Activated CD8-positive, alpha-beta memory T cell treated with anti-CD3 and anti-CD28 coated beads for 48 hours (primary cell): Measurements from ENCODE around the gene IFNLR1.

Experiments used
- DNase-seq, 3 experiments: peaks; one replicate each; pipeline ENCODE4 v3.0.0-alpha.2; 2020; ENCODE audit warnings: low read depth in 2 of 3, low spot score in 2 of 3

IFNLR1 gene

GRCh38 chr1:24178407-24178806 lies 8.7 kb downstream of the IFNLR1 start:
- no peak for DNase-seq

- DNase-seq, result no peak
Measured at GRCh38 chr1:24177161-24177560, 9.9 kb downstream of the IFNLR1 start.

GRCh38 chr1:24175033-24175755 lies 11.9 kb downstream of the IFNLR1 start:
- DNase-seq, result no peak

- DNase-seq, result no peak
Measured at GRCh38 chr1:24173638-24174575, 13.2 kb downstream of the IFNLR1 start.

GRCh38 chr1:24172598-24172997 lies 14.5 kb downstream of the IFNLR1 start:
- no peak for DNase-seq

DNA sequence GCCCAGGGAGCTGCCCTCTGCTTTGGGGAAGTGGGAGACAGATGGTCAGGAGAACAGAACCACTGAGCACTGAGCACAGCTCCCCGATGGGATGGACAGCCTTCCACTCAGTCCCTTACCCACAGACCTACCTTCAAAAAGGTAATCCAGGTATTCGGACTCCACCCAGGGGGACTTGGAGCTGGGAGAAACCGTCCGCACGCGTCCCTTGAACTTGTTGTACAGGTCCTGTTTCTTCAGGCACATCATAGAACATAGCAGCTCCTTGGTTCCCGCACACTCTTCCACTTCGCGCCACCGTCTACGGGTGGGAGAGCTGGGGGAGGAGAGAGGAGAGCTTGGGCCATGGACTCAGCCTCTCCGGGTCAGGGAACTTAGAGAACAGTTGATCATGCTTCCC lies 17.8 kb downstream of the IFNLR1 start:
- DNase-seq, result no peak

DNA sequence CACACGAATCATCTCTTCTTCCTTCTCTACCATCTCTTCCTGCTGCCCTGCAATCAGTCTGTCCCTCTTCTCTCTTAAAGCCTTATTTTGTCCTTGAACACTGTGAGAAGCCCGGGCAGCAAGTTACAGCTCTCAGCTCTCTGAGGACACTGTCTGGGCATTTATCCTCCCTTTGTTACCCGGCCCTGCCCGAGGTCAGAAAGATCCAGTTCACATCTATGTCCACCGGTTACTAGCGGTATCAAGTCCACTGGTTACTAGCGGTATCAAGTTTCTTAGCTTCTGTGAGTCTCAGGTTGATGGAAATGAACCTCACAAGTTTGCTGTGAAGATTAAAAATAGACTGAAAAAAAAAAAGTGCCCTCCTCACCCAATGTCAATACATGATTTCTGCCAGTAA lies 18.8 kb downstream of the IFNLR1 start:
- DNase-seq, result no peak

GRCh38 chr1:24167008-24167407 lies 20.1 kb downstream of the IFNLR1 start:
- DNase-seq, result no peak

DNA sequence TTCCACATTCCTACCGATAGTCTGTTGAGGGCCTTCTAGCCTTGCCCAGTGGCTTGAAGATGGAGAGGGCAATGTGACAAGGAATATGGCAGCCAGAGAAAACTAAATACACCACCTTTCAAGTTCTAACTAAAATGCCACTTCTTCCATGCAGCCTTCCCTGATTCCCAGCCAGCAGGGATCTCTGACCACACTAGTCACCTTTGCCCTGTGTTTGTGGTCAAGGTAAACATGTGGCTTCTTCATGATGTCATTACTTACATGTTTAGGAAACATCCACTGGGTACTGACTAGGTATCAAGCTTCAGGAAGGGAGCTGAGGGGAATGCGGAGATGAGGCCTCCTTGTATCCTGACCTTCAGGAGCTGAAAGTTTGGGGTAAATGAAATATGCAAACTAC lies 21.6 kb downstream of the IFNLR1 start:
- DNase-seq, result no peak

DNA sequence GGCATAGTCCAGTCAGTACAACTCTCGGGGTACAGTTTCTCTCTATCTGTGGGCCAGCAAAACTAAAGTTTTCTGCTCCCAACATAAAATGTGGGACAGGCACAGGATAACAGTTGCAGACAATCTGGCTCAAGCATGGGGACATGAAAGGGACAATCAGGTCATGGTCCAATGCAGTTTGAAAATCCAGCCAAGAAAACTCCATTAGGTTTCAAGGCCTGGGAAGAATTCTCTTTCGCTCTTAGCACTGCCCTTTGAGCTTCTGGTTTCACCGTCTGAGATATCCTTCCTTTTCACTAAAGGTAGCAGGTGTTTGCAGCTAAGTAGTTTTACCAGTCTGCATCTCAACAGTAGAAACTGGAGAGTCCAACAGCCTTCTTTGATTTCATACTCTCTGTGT lies 23.1 kb downstream of the IFNLR1 start:
- no peak for DNase-seq

- no peak for DNase-seq
Measured at GRCh38 chr1:24162201-24162600, 24.9 kb downstream of the IFNLR1 start.

DNA sequence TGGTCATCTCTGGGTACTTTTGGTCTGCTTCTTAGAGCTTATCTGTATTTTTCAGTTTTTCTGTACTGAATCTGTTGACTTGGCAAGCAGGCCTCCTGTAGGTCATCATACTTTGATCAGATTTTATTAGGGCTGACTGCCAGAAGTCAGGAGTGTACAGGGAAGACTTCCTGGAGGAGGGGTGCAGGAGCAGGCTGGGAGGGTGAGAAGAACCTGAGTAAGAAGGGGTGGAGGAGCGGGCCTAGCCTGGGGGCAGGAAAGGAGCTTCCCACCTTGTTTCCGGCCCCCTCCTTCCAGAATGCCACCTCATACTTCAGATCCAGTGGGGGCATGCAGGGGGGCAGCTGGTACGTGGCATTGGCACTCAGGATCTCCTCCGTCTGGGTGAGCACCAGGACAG lies 25.8 kb downstream of the IFNLR1 start:
- no peak for DNase-seq

GRCh38 chr1:24159366-24159765 lies 27.7 kb downstream of the IFNLR1 start:
- no peak for DNase-seq

DNA sequence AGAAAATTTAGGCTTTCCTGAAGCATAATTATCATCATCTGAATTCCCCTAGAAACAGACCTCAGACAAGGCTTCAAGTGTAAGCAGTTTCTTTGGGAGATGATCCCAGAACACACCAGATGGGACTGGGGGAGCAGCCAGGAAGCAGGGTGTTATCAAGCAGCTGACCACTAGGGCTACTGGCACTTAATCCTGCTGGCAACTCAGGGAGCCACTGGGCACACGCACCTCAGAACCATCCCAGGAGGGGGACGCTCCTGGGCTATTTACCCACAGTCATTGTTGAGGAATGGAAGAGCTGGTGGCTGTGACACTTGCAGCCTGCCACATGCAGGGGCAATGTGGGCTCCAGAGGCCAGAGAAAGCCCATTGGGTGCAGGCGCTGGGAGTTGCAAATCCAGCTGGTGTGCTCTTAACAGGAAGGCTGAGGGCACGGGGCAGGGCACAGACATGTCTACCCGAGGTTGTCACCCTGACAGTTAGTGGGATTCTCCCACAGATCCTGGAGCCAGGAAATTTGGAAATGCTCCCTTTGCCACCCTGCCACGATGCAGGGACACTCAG lies 29.1 kb downstream of the IFNLR1 start:
- no peak for DNase-seq

GRCh38 chr1:24156542-24157260 lies 30.4 kb downstream of the IFNLR1 start:
- DNase-seq, result no peak

- DNase-seq, result no peak
Measured at GRCh38 chr1:24155011-24155782, 31.9 kb downstream of the IFNLR1 start.

GRCh38 chr1:24154215-24154614 lies 32.9 kb downstream of the IFNLR1 start:
- DNase-seq, result no peak

GRCh38 chr1:24152631-24153494 lies 34.2 kb downstream of the IFNLR1 start:
- DNase-seq, result no peak

- DNase-seq, result no peak
Measured at GRCh38 chr1:24151175-24151533, 35.9 kb downstream of the IFNLR1 start.
